Chondrocyte (in vitro differentiated cells): Measurements from ENCODE around the gene ALG14. TPM values are rescaled to one million over a fixed set of nuclear protein-coding genes. Genes with fewer than 3 reads are reported as not detected.
"Not testable (repeated sequence)": the region's sequence is repeated elsewhere in the genome, so short reads cannot be mapped to it uniquely, and the experiment has no call there.

Experiments
- DNase-seq: peaks from one replicate; pipeline ENCODE4 v3.0.0; 2021; ENCODE audit warnings: mixed read lengths, low spot score
- H3K27ac Mint-ChIP-seq: one replicate; pipeline ENCODE4 v1.8.0; 2021; ENCODE audit warnings: mild to moderate bottlenecking, moderate library complexity, mixed read lengths; ENCODE audit not compliant: unreplicated experiment
- H3K27me3 Mint-ChIP-seq: 2 replicates; pipeline ENCODE4 v1.8.0; 2021; ENCODE audit warnings: low read depth, mixed read lengths
- H3K36me3 Mint-ChIP-seq: 2 replicates; pipeline ENCODE4 v1.8.0; 2021; ENCODE audit warnings: low read depth, mixed read lengths
- H3K4me1 Mint-ChIP-seq: 2 replicates; pipeline ENCODE4 v1.8.0; 2021; ENCODE audit warnings: low read depth, mild to moderate bottlenecking, mixed read lengths
- H3K4me3 Mint-ChIP-seq: one replicate; pipeline ENCODE4 v1.8.0; 2021; ENCODE audit warnings: mild to moderate bottlenecking, moderate library complexity, mixed read lengths; ENCODE audit not compliant: unreplicated experiment
- H3K9me3 Mint-ChIP-seq: 2 replicates; pipeline ENCODE4 v1.8.0; 2021; ENCODE audit warnings: low read depth, mixed read lengths
- CTCF ChIP-seq: fragments of 200-600 bp; sonication (generic); IDR thresholded peaks from 2 replicates; pipeline ENCODE4 v1.5.0; 2021; ENCODE audit warnings: antibody characterized with exemption, mild to moderate bottlenecking, moderate library complexity
- total RNA-seq: library from RNA; stranded (reverse); gene quantifications from 3 replicates; pipeline ENCODE4 v1.2.1, GENCODE V29; 2021

Gene ALG14
- total RNA-seq, 1 donor from 2014 or later = 3.8 TPM

DNA sequence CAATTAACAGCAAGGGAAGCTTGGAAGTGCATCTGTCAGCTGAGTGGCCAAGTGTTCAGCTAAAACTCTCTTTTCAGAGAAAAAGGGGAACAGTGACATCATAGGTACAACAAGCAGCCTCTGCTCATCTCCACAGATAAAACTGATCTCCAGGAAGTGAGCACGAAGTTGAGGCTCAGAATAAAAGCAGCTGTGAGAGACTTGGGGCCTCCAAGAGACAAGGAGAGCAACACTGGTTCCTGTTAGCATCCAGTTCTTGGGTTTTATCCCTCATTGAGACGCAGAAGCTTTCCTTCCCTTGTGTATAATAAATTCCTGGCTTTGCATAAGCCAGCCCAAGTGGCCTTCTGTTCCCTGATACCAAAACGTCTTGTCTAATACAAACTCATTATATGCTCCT, 125.9 kb downstream of the ALG14 start:
- Mint-ChIP-seq H3K36me3 (no peaks in the 10 kb centered on the region), H3K4me3 (no peak overlapping the region), H3K27me3 (no peaks in the 10 kb centered on the region), H3K27ac (no peak overlapping the region), H3K9me3 (no peaks in the 10 kb centered on the region), H3K4me1 (peaks cover 6% of the 10 kb centered on the region)
- DNase-seq = no peak
- no peak for TF ChIP-seq CTCF

DNA sequence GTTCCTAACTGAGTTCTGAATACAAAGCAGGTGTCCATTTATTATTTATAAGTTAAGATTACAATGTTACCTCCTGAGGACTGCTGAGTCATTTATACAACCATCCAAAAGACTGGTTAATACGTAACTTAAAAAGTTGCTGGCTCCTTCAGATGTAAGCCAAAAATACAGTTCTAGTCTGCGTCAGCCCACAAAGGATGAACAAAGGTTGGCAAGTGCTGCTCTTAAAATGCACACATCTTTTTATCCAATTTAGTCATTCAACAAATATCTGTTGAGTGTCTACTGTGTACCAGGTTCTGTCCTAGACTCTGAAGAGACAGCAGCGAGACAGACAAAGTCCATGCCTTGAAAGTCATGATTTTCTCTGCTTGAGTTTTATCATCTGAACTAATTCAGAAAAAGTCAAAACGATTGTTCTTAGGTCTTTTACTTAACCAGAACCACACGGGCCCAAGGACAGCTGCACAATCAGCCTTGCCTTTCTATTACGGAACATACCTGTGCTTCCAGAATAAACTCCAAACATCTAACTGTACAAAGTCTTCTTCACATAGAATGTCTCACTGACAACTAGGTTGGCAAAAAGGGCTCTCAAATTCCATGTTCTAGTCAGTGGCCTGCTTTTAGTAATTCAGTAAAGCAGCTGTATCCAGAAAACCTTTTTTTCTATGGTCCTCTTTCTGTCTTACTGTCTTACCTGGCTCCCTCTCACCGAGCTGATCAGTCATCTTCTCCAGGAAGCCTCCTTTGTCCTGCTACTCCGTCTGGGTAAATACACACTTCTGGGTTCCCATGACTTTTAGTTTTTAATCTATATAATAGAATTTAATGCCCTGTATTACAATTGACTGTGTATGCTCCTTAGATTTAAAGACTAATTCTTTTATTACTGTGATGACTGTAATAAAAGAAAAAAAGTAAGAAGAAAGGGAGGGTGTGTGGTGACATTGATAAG, 130.3 kb downstream of the ALG14 start:
- Mint-ChIP-seq H3K36me3 (no peaks in the 10 kb centered on the region), H3K9me3 (no peaks in the 10 kb centered on the region), H3K4me3 (no peak overlapping the region), H3K27ac (no peak overlapping the region), H3K4me1 (peaks cover 17% of the 10 kb centered on the region), H3K27me3 (no peaks in the 10 kb centered on the region)
- DNase-seq = no peak
- TF ChIP-seq CTCF = no peak

DNA sequence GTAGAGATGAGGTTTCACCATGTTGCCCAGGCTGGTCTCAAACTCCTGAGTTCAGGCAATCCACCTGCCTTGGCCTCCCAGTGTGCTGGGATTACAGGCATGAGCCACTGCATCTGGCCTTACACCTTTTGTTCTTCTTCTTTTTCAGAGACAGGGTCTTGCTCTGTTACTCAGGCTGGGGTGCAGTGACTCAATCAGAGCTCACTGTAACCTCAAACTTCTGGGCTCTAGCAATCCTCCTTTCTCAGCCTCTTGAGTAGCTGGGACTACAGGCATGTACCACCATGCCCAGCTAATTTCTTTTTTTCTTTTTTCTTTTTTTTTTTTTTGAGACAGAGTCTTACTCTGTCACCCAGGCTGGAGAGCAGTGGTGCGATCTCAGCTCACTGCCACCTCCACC, 131.3 kb downstream of the ALG14 start:
- H3K27ac Mint-ChIP-seq, H3K36me3 Mint-ChIP-seq, H3K9me3 Mint-ChIP-seq, H3K27me3 Mint-ChIP-seq, DNase-seq, H3K4me3 Mint-ChIP-seq: not testable (repeated sequence)
- H3K4me1 Mint-ChIP-seq = peaks cover 23% of the 10 kb centered on the region

DNA sequence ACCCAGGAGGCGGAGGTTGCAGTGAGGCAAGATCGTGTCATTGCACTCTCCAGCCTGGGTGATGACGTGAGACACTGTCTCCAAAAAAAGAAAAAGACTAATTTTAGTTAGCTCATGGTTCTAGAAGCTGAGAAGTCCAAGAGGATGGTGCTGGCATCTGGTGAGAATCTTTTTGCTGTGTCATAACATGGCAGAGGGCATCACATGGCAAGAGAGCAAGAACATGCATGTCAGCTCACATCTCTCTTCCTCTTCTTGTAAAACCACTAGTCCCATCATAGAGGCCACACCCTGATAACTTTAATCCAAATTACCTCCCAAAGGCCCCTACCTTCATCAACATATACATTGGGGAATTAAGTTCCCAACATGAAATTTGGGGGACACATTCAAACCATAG, 132.0 kb downstream of the ALG14 start:
- Mint-ChIP-seq H3K9me3 (no peaks in the 10 kb centered on the region), H3K27ac (no peak overlapping the region), H3K36me3 (no peaks in the 10 kb centered on the region), H3K27me3 (no peaks in the 10 kb centered on the region), H3K4me3 (no peak overlapping the region), H3K4me1 (peaks cover 30% of the 10 kb centered on the region)
- no peak for DNase-seq
- no peak for TF ChIP-seq CTCF

DNA sequence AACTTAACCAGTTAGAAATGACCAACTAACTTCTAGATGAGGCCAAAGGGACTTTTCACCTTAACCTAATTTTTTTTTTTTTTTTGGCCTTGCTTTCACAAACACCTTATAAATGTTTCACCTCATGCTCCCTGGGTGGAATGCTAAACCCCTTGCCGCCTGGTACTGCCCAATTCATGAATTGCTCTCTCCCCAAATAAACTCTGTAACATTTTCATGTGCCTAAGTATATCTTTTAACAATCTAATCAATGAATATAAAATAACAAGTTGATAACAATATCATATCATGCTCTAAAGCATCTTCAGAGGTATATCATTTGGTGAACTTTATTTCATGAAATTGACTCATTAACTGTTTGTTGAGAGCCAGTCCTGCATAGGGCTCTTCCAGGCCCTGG, 134.9 kb downstream of the ALG14 start:
- no peaks in the 10 kb centered on the region for H3K27me3 Mint-ChIP-seq
- TF ChIP-seq CTCF = no peak
- H3K36me3 Mint-ChIP-seq = no peaks in the 10 kb centered on the region
- H3K4me3 Mint-ChIP-seq = no peak overlapping the region
- DNase-seq = no peak
- H3K4me1 Mint-ChIP-seq = peaks cover 40% of the 10 kb centered on the region
- H3K27ac Mint-ChIP-seq = no peak overlapping the region
- H3K9me3 Mint-ChIP-seq = no peaks in the 10 kb centered on the region
